ENCODE results near the gene PCNX3. TPM values are rescaled to one million over a fixed set of nuclear protein-coding genes. Genes with fewer than 3 reads are reported as not detected.
"Not testable (repeated sequence)": the region's sequence is repeated elsewhere in the genome, so short reads cannot be mapped to it uniquely, and the experiment has no call there.

PCNX3 gene
- total RNA-seq, 1 donor from 2014 or later, result 61.8 TPM

DNA sequence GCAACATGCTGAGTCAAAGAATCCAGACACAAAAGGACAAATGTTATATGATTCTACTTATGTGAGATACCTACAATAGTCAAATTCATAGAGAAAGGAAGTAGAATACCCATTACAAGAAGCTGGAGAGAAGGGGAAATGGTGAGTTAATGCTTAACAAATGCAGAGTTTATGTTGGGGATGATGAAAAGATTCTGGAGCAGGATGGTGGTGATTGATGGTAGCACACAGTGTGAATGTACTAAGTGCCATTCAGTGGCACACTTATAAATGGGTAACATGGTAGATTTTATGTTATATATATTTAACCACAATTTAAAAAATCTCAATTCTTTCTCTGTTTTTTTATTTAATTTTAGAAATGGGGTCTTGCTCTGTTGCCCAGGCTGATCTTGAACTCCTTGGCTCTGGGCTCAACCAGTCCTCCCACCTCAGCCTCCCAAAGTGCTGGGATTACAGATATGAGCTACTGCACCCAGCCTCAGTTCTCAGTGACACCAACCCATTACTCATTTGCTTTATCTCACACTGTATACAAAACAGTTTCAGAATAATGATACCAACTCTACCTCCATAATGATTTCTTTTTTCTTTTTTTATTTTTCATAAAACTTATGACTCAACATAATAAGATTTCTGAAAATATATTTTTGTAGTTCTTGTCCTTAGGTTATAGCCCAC lies 56.7 kb downstream of the PCNX3 start:
- Mint-ChIP-seq H3K27me3 (ENCODE audit: low read depth) (peaks cover 4% of the 10 kb centered on the region), H3K36me3 (peaks cover 2% of the 10 kb centered on the region), H3K4me1 (no peaks in the 10 kb centered on the region), H3K27ac (no peak overlapping the region), H3K9me3 (no peaks in the 10 kb centered on the region), H3K4me3 (no peak overlapping the region)
- TF ChIP-seq, protein P1, sequence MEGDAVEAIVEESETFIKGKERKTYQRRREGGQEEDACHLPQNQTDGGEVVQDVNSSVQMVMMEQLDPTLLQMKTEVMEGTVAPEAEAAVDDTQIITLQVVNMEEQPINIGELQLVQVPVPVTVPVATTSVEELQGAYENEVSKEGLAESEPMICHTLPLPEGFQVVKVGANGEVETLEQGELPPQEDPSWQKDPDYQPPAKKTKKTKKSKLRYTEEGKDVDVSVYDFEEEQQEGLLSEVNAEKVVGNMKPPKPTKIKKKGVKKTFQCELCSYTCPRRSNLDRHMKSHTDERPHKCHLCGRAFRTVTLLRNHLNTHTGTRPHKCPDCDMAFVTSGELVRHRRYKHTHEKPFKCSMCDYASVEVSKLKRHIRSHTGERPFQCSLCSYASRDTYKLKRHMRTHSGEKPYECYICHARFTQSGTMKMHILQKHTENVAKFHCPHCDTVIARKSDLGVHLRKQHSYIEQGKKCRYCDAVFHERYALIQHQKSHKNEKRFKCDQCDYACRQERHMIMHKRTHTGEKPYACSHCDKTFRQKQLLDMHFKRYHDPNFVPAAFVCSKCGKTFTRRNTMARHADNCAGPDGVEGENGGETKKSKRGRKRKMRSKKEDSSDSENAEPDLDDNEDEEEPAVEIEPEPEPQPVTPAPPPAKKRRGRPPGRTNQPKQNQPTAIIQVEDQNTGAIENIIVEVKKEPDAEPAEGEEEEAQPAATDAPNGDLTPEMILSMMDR (IDR thresholded peaks at IDR 0.05; ENCODE audit: unreplicated experiment), result no peak
- no peak for DNase-seq (ENCODE audit: low spot score in 2 of 2, unreplicated experiment in 2 of 2)

DNA sequence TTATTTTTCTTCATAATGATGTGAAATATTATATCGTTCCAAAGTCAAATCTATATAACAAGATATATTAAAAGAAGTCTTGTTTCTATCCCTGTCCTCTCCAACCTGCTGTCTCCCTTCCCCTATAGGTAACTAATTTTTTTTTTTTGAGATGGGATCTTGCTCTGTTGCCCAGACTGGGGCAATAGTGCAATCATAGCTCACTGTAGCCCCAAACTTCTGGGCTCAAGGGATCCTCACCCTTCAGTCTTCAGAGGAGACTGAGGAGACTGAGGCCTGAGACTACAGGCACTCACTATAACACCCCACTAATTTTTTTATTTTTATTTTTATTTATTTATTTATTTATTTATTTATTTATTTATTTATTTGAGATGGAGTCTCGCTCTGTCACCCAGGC lies 57.4 kb downstream of the PCNX3 start:
- TF ChIP-seq, protein P1 (IDR thresholded peaks at IDR 0.05; ENCODE audit: unreplicated experiment), result no peak
- no peaks in the 10 kb centered on the region for H3K4me1 Mint-ChIP-seq
- no peaks in the 10 kb centered on the region for H3K9me3 Mint-ChIP-seq
- H3K27me3 Mint-ChIP-seq (ENCODE audit: low read depth), result peaks cover 4% of the 10 kb centered on the region
- peaks cover 2% of the 10 kb centered on the region for H3K36me3 Mint-ChIP-seq
- DNase-seq (ENCODE audit: low spot score in 2 of 2, unreplicated experiment in 2 of 2), result no peak
- no peak overlapping the region for H3K27ac Mint-ChIP-seq
- H3K4me3 Mint-ChIP-seq, result no peak overlapping the region

DNA sequence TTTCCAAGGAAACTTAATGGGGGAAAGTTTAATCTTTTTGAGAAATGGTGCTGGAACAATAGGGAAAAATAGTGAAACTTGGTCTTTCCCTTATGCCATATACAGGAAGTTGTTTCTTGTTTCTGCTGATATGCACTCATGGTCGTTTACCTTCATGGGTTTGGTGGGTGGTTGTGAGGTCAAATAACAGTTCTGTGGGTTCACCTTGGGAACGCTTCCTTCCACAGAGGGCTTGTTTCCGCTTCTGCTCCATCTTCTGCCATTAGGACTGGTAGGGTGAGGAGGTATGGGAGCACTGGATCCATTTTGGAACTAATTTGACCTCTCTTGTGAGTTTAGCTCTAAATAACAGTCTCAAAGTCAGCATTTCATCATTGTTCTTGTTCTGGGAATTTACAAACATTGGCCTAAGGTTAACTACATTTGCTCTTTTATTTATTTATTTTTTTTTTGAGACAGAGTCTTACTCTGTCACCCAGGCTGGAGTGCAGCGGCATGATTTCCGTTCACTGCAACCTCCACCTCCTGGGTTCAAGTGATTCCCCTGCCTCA lies 64.7 kb downstream of the PCNX3 start:
- H3K9me3 Mint-ChIP-seq, result no peaks in the 10 kb centered on the region
- peaks cover 20% of the 10 kb centered on the region for H3K27me3 Mint-ChIP-seq (ENCODE audit: low read depth)
- H3K4me1 Mint-ChIP-seq, result no peaks in the 10 kb centered on the region

GRCh38 chr11:65683480-65683879 lies 67.9 kb downstream of the PCNX3 start:
- not testable (repeated sequence) for H3K9me3 Mint-ChIP-seq; H3K36me3 Mint-ChIP-seq; DNase-seq (ENCODE audit: low spot score in 2 of 2, unreplicated experiment in 2 of 2); H3K4me3 Mint-ChIP-seq; H3K4me1 Mint-ChIP-seq; H3K27ac Mint-ChIP-seq
- peaks cover 19% of the 10 kb centered on the region for H3K27me3 Mint-ChIP-seq (ENCODE audit: low read depth)

More for the DNA sequence above, 64.7 kb downstream of the PCNX3 start:
- Mint-ChIP-seq H3K27ac (no peak overlapping the region), H3K4me3 (no peak overlapping the region), H3K36me3 (no peaks in the 10 kb centered on the region)
- TF ChIP-seq, protein P1 (IDR thresholded peaks at IDR 0.05; ENCODE audit: unreplicated experiment), result no peak
- no peak for DNase-seq (ENCODE audit: low spot score in 2 of 2, unreplicated experiment in 2 of 2)

- H3K4me1 Mint-ChIP-seq, result no peaks in the 10 kb centered on the region
- DNase-seq (ENCODE audit: low spot score in 2 of 2, unreplicated experiment in 2 of 2), result no peak
- no peak overlapping the region for H3K4me3 Mint-ChIP-seq
- TF ChIP-seq, protein P1 (IDR thresholded peaks at IDR 0.05; ENCODE audit: unreplicated experiment), result no peak
- peaks cover 19% of the 10 kb centered on the region for H3K27me3 Mint-ChIP-seq (ENCODE audit: low read depth)
- H3K36me3 Mint-ChIP-seq, result no peaks in the 10 kb centered on the region
- no peaks in the 10 kb centered on the region for H3K9me3 Mint-ChIP-seq
- no peak overlapping the region for H3K27ac Mint-ChIP-seq
Measured at GRCh38 chr11:65685981-65686380, 70.4 kb downstream of the PCNX3 start.

Small RNAs within 50 kb of the gene (microRNA-seq; reads per million reads assigned to microRNA genes)
- gene MIR4489 (not detected), gene MIR4690 (not detected)

Other genes starting within 250 kb of the PCNX3 start
- 3.9 to 4.7 TPM (median 4.7 TPM) in 3 replicates for gene SLC25A45, start 233.1 kb upstream of the PCNX3 start, total RNA-seq
- 23.5 to 26.4 TPM (median 25.0 TPM) in 3 replicates for gene FRMD8, start 229.1 kb upstream of the PCNX3 start, total RNA-seq
- 236 to 269 TPM (median 246 TPM) in 3 replicates for gene NEAT1, start 193.0 kb upstream of the PCNX3 start, total RNA-seq
- gene MALAT1, start 116.7 kb upstream of the PCNX3 start, total RNA-seq, result 15,343 to 16,172 TPM (median 16,018 TPM) in 3 replicates
- gene SCYL1, start 90.7 kb upstream of the PCNX3 start, total RNA-seq, result 83.4 to 91.1 TPM (median 89.5 TPM) in 3 replicates
- 314 to 333 TPM (median 318 TPM) in 3 replicates for gene LTBP3, start 57.4 kb upstream of the PCNX3 start, total RNA-seq
- gene ZNRD2, start 45.3 kb upstream of the PCNX3 start, total RNA-seq, result 23.1 to 27.8 TPM (median 27.4 TPM) in 3 replicates
- 56.7 to 61.5 TPM (median 57.6 TPM) in 3 replicates for gene FAM89B, start 43.2 kb upstream of the PCNX3 start, total RNA-seq
- gene EHBP1L1, start 39.7 kb upstream of the PCNX3 start, total RNA-seq, result 30.4 to 35.2 TPM (median 33.8 TPM) in 3 replicates
- 0.95 to 2.4 TPM (median 1.7 TPM) in 3 replicates for gene KCNK7, start 20.0 kb upstream of the PCNX3 start, total RNA-seq
- gene MAP3K11, start 1.6 kb upstream of the PCNX3 start, total RNA-seq, result 46.8 to 52.0 TPM (median 47.5 TPM) in 3 replicates
- gene SIPA1, start 22.3 kb downstream of the PCNX3 start, total RNA-seq, result 37.1 to 42.9 TPM (median 37.5 TPM) in 3 replicates
- gene RELA, start 47.1 kb downstream of the PCNX3 start, total RNA-seq, result 95.6 to 98.8 TPM (median 96.8 TPM) in 3 replicates
- 72.0 to 77.8 TPM (median 77.1 TPM) in 3 replicates for gene KAT5, start 96.5 kb downstream of the PCNX3 start, total RNA-seq
- gene RNASEH2C, start 105.0 kb downstream of the PCNX3 start, total RNA-seq, result 41.8 to 45.0 TPM (median 42.4 TPM) in 3 replicates
- 23.3 to 24.9 TPM (median 24.3 TPM) in 3 replicates for gene AP5B1, start 165.2 kb downstream of the PCNX3 start, total RNA-seq
- gene OVOL1, start 171.3 kb downstream of the PCNX3 start, total RNA-seq, result 3.9 to 4.7 TPM (median 4.3 TPM) in 3 replicates
- gene SNX32, start 218.2 kb downstream of the PCNX3 start, total RNA-seq, result 6.8 to 10.7 TPM (median 7.5 TPM) in 3 replicates
- 730 to 758 TPM (median 736 TPM) in 3 replicates for gene CFL1, start 242.4 kb downstream of the PCNX3 start, total RNA-seq
- 73.3 to 74.9 TPM (median 73.7 TPM) in 3 replicates for gene MUS81, start 244.7 kb downstream of the PCNX3 start, total RNA-seq

All from mesothelial cell of epicardium (in vitro differentiated cells).